Loucy (cell line): ENCODE data around the gene TMEM204.
A peak's percentile ranks its signal among the peaks of the same experiment; 100 is the strongest.

Source experiments
- H2AFZ ChIP-seq: fragments of 200-600 bp; sonication (generic); 2 replicates; pipeline ENCODE4 v1.6.0; 2016; ENCODE audit warnings: antibody characterized with exemption, mild to moderate bottlenecking, low read length, moderate library complexity
- H3F3A ChIP-seq: fragments of 200-600 bp; 2 replicates; pipeline ENCODE4 v1.6.0; 2016; ENCODE audit warnings: antibody characterized with exemption, low read depth, mild to moderate bottlenecking
- H3K27me3 ChIP-seq: fragments of 200-600 bp; sonication (generic); 2 replicates; pipeline ENCODE4 v1.6.1; 2014; ENCODE audit warnings: low read length, mild to moderate bottlenecking; ENCODE audit not compliant: insufficient read depth, poor library complexity, severe bottlenecking
- H3K36me3 ChIP-seq: fragments of 200-600 bp; sonication (generic); 2 replicates; pipeline ENCODE4 v1.6.1; 2016; ENCODE audit warnings: low read length; ENCODE audit not compliant: insufficient read depth
- H3K4me1 ChIP-seq: fragments of 200-600 bp; sonication (generic); 2 replicates; pipeline ENCODE4 v1.5.1; 2014; ENCODE audit warnings: low read length, mild to moderate bottlenecking; ENCODE audit not compliant: insufficient read depth, poor library complexity, severe bottlenecking
- H3K4me2 ChIP-seq: fragments of 200-600 bp; sonication (generic); 2 replicates; pipeline ENCODE4 v1.6.0; 2014; ENCODE audit warnings: antibody characterized with exemption, low read length, low read depth, mild to moderate bottlenecking; ENCODE audit not compliant: poor library complexity, severe bottlenecking
- H3K4me3 ChIP-seq: fragments of 200-600 bp; sonication (generic); 2 replicates; pipeline ENCODE4 v1.5.1; 2014; ENCODE audit warnings: low read length, mild to moderate bottlenecking, mixed read lengths; ENCODE audit not compliant: poor library complexity, severe bottlenecking
- H3K79me2 ChIP-seq: fragments of 200-600 bp; sonication (generic); 2 replicates; pipeline ENCODE4 v1.6.1; 2014; ENCODE audit warnings: low read length; ENCODE audit not compliant: insufficient read depth
- H3K9ac ChIP-seq: fragments of 200-600 bp; sonication (generic); 2 replicates; pipeline ENCODE4 v1.6.0; 2014; ENCODE audit warnings: mild to moderate bottlenecking, low read depth, low read length, moderate library complexity; ENCODE audit not compliant: poor library complexity, severe bottlenecking
- H3K9me2 ChIP-seq: fragments of 200-600 bp; sonication (generic); replicated peaks from 2 replicates; pipeline ENCODE4 v1.6.1; 2016; ENCODE audit warnings: low read depth, low read length, mixed read lengths
- H3K9me3 ChIP-seq: fragments of 200-600 bp; sonication (generic); 2 replicates; pipeline ENCODE4 v1.6.1; 2014; ENCODE audit warnings: mild to moderate bottlenecking, antibody characterized with exemption, low read length, low read depth; ENCODE audit not compliant: insufficient read depth
- H4K20me1 ChIP-seq: fragments of 200-600 bp; sonication (generic); 2 replicates; pipeline ENCODE4 v1.6.0; 2014; ENCODE audit warnings: antibody characterized with exemption, low read length, mild to moderate bottlenecking; ENCODE audit not compliant: insufficient read depth, poor library complexity, severe bottlenecking
- EZH2phosphoT487 ChIP-seq: fragments of 200-600 bp; IDR thresholded peaks from 2 replicates; pipeline ENCODE4 v1.6.1; 2018; ENCODE audit warnings: antibody characterized with exemption, mild to moderate bottlenecking, moderate library complexity, borderline replicate concordance
- TF ChIP-seq, protein P1 (sequence below): fragments of 200-600 bp; sonication (generic); conservative IDR thresholded peaks from 2 replicates; pipeline ENCODE4 v1.5.1; 2014; ENCODE audit warnings: mild to moderate bottlenecking, antibody characterized with exemption, low read length

Gene TMEM204

DNA sequence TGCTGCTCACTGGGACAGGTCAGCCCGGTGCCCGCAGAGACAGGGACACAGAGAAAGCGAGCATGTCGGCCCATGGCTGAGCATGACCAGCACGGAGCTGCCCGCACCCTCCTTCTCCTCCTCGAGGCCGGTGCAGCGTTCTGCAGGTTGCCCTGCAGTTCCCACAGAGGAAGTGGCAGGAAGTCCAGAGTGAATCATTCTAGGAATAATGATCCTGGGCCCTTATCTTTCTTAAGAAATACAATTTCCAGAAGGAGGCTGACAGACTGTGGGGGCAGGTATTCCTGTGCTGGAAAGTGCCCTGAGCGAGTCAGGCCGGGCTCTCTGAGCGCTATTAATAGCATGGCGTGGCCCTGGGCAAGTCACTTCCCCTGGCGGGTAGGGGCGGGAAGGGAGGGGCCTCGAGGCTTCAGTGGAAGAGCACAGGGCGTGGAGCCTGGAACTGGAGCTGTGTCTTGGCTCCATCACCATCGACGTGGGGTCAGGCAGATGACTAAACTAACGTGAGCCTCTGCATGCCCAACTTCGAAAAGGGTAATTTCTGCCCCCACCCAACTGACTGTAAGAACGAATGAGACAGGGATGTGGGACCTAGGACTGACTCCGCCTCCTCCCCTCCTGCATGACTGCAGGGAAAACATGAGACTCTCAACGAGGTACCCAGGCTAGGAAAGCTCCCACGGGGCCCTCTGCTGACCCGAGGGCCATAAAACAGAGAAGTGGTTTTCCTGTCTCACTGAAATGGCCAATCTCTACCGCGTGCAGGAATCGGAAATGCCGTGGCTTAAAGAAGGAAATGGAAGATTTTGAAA is 9.8 kb downstream of the TMEM204 start:
- Histone ChIP-seq H3K27me3 (no peaks in the 10 kb centered on the region), H3K9ac (no peak overlapping the region), H3K9me2 (no peaks in the 10 kb centered on the region), H3F3A (no peaks in the 10 kb centered on the region), H3K36me3 (no peaks in the 10 kb centered on the region), H3K4me2 (peak overlapping the region; percentile 54), H3K79me2 (no peaks in the 10 kb centered on the region), H2AFZ (no peak overlapping the region), H3K4me1 (peaks cover 30% of the 10 kb centered on the region), H4K20me1 (no peaks in the 10 kb centered on the region), H3K9me3 (no peaks in the 10 kb centered on the region), H3K4me3 (peak overlapping the region; percentile 14)
- TF ChIP-seq, protein P1, sequence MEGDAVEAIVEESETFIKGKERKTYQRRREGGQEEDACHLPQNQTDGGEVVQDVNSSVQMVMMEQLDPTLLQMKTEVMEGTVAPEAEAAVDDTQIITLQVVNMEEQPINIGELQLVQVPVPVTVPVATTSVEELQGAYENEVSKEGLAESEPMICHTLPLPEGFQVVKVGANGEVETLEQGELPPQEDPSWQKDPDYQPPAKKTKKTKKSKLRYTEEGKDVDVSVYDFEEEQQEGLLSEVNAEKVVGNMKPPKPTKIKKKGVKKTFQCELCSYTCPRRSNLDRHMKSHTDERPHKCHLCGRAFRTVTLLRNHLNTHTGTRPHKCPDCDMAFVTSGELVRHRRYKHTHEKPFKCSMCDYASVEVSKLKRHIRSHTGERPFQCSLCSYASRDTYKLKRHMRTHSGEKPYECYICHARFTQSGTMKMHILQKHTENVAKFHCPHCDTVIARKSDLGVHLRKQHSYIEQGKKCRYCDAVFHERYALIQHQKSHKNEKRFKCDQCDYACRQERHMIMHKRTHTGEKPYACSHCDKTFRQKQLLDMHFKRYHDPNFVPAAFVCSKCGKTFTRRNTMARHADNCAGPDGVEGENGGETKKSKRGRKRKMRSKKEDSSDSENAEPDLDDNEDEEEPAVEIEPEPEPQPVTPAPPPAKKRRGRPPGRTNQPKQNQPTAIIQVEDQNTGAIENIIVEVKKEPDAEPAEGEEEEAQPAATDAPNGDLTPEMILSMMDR: no peak
- TF ChIP-seq EZH2phosphoT487: no peak

DNA sequence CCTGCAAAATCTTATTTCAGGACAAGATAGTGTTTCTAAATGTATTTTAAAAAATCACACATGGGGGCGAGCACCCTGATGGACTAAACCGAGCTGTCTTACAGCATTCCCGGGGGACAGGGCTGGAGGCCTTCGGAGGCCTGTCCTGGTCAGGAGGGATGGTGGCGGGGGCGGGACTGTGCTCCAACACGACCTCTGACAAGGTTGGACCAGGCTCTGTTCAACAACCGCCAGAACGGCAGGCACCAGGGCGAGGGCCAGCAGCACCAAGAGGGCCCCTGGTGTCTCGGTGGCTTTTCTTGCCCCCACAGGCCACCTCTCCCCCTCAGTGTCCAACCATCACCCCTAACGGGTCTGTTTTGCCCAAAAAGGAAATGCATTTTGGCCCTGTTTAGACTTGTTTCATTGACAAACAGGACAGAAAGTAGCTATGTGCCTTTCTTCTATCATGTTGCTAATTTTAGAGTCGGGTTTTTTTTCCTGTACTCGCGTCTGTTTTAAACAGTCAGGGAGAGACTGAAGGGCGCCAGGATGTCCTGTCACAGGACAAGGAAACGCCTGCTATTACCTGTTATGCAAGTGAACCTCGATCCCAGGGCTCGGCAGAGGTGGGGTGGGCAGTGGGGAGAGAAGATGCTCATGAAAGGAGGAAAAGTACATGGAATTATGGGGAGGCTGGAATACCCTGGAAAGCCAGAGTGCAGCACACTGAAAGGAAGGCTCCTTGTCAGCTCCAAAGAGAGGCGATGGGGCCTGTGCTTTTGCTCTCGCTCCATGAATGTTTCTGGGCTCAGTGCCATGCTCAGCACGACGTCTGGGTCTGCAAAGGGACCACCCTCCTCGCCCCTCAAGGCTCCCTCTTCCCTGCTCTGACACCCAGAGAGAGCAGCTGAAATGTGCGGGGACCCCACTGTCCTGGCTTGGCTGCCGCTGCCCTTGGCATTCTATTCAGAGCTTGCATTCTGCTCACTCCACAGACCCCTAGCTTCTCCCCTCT is 11.9 kb downstream of the TMEM204 start:
- Histone ChIP-seq H3K27me3 (no peaks in the 10 kb centered on the region), H3F3A (no peaks in the 10 kb centered on the region), H3K36me3 (no peaks in the 10 kb centered on the region), H3K9me3 (no peaks in the 10 kb centered on the region), H3K4me1 (peaks cover 26% of the 10 kb centered on the region), H3K4me2 (peak overlapping the region; percentile 53), H3K79me2 (no peaks in the 10 kb centered on the region), H2AFZ (no peak overlapping the region), H3K4me3 (peak overlapping the region; percentile 7), H3K9me2 (no peaks in the 10 kb centered on the region), H3K9ac (peak overlapping the region; percentile 58), H4K20me1 (no peaks in the 10 kb centered on the region)
- TF ChIP-seq EZH2phosphoT487: no peak
- TF ChIP-seq, protein P1: no peak

- no peaks in the 10 kb centered on the region for H4K20me1 ChIP-seq
- H3K4me3 ChIP-seq: no peak overlapping the region
- no peaks in the 10 kb centered on the region for H3F3A ChIP-seq
- H3K27me3 ChIP-seq: no peaks in the 10 kb centered on the region
- no peak overlapping the region for H3K9ac ChIP-seq
- TF ChIP-seq, protein P1: no peak
- TF ChIP-seq EZH2phosphoT487: no peak
- no peak overlapping the region for H3K4me2 ChIP-seq
- H3K9me2 ChIP-seq: no peaks in the 10 kb centered on the region
- no peaks in the 10 kb centered on the region for H3K36me3 ChIP-seq
- no peak overlapping the region for H2AFZ ChIP-seq
- H3K9me3 ChIP-seq: no peaks in the 10 kb centered on the region
- H3K4me1 ChIP-seq: peaks cover 26% of the 10 kb centered on the region
- H3K79me2 ChIP-seq: no peaks in the 10 kb centered on the region
Observed at GRCh38 chr16:1546430-1546829, 13.0 kb downstream of the TMEM204 start.
